ENCODE data around the gene MTG1.

The MTG1 gene

DNA sequence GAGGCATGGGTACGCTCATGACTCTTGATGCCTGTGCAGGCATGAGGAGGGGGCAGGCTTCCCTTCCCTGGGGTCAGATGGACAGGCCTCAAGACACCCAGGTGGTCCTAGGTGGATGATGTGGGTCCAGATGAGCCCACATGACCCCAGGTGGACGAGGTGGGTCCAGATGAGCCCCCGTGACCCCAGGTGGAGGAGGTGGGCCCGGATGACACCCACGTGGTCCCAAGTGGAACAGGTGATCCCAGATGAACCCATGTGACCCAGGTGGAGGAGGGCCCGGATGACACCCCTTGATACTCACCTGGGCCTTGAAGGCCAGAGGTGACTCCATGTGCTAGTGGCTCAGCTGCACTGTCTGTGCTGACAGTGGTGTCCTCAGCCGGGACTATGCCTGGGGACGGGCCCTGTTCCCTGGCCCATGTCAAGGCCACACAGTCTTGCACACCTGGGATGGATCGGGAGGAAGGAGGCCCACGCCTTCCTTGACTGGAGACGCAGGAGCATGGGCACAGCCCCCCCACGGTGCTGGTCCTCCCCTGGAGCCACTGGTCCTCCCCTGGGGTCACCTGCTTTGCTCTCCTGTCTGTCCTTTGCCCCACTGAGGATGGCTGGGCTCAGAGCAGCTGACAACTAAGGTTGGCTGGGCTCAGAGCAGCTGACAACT lies 43.5 kb upstream of the MTG1 start:
- no peak overlapping the region for H3K4me3 ChIP-seq (ENCODE audit: low read depth, low read length)
- TF ChIP-seq, protein P1, sequence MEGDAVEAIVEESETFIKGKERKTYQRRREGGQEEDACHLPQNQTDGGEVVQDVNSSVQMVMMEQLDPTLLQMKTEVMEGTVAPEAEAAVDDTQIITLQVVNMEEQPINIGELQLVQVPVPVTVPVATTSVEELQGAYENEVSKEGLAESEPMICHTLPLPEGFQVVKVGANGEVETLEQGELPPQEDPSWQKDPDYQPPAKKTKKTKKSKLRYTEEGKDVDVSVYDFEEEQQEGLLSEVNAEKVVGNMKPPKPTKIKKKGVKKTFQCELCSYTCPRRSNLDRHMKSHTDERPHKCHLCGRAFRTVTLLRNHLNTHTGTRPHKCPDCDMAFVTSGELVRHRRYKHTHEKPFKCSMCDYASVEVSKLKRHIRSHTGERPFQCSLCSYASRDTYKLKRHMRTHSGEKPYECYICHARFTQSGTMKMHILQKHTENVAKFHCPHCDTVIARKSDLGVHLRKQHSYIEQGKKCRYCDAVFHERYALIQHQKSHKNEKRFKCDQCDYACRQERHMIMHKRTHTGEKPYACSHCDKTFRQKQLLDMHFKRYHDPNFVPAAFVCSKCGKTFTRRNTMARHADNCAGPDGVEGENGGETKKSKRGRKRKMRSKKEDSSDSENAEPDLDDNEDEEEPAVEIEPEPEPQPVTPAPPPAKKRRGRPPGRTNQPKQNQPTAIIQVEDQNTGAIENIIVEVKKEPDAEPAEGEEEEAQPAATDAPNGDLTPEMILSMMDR (IDR thresholded peaks at IDR 0.05; ENCODE audit: low read depth, low read length, missing control alignments), result no peak
- no peak for DNase-seq (ENCODE audit: low read depth)

DNA sequence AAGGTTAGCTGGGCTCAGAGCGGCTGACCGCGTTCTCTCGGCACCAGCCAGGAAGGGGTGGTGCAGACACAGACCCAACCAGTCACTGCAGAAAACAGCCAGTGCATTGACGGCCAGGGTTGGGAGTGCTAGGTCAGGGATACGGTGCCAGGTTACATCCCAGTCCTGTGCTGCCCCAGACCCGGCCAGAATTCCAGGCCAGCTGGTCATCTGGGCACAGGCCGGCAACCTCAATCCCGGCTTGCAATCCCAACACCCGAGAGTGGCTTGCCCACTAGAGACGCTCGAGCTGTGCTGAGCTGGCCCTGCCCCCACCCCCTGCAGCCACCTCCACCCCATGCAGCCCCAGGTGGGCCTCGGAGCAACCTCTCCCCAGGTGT lies 43.0 kb upstream of the MTG1 start:
- TF ChIP-seq, protein P1 (IDR thresholded peaks at IDR 0.05; ENCODE audit: low read depth, low read length, missing control alignments), result no peak
- DNase-seq (ENCODE audit: low read depth), result no peak
- no peak overlapping the region for H3K4me3 ChIP-seq (ENCODE audit: low read depth, low read length)

DNA sequence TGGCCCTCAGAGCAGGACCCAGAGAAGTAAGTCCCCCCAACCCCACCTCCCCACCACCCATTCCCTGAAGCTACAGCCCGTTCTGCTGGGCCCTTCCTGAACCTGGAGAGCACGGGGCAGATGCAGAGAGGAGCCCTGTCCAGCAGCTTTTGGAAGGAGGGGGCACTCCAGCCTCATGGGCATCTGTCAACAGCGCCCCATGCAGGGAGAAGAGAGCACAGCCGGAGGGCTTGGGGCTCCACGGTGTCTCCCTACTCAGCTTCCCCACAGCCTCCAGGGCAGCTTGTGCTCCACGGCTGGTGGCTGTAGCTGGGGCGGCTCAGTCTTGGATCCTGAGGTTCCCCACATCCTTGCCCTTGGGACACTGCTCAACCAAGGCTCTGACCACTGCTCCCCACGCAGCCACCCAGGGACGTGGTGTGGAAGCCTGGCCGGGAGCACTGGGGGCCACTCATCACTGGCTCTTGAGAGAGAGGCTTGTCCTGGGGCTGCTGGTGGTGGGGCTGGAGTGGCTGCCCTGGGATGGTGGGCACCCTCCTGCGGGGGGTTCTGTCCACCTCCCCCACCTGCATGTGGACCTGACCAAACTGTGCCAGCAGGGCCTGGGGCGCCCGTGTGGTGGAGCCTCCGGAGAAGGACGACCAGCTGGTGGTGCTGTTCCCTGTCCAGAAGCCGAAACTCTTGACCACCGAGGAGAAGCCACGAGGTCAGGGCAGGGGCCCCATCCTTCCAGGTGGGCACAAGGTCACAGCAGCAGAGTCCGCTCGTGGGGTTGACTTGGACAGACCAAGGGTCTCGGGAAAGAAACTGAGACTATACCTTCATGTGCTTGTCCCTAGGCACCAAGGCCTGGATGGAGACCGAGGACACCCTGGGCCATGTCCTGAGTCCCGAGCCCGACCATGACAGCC lies 42.3 kb upstream of the MTG1 start:
- DNase-seq (ENCODE audit: low read depth), result no peak
- TF ChIP-seq, protein P1 (IDR thresholded peaks at IDR 0.05; ENCODE audit: low read depth, low read length, missing control alignments), result no peak

DNA sequence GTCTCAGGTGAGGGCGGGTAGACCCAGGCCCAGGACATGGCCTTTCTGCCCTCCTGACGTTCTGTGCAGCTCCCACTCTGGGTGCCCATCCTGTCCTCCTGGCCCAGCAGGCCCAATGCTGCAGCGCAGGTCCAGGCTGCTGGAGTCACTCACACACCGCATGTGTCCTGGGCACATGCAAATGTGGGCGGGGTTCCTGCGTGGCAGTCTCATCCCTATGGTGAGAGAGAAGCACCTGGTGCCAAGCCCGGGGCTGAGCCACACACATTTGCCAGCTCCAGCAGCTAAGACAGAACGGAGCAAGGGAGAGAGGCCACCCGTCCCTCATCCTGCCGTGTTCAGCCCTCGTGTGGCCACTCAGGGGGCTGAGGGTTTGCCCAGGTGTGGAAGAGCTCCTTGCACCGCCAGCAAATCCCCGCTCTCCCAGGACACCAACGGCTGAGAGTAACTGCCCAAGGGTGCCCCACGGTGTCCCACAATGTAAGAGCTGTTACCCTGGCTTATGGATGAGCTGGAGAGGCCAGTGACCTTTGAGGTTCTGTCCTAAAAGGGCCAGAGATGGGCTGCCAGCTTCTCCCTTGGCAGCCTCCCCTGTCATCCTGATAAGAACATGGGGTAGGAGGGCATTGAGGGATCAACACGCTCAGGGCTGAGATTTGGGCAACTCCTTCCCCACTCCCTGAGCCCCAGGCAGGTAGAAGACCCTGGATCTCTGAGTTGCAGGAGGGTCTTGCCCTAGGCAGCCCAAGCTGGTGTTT lies 40.6 kb upstream of the MTG1 start:
- no peak overlapping the region for H3K4me3 ChIP-seq (ENCODE audit: low read depth, low read length)
- TF ChIP-seq, protein P1 (IDR thresholded peaks at IDR 0.05; ENCODE audit: low read depth, low read length, missing control alignments), result no peak
- no peak for DNase-seq (ENCODE audit: low read depth)

More for the DNA sequence above, 42.3 kb upstream of the MTG1 start:
- no peak overlapping the region for H3K4me3 ChIP-seq (ENCODE audit: low read depth, low read length)

DNA sequence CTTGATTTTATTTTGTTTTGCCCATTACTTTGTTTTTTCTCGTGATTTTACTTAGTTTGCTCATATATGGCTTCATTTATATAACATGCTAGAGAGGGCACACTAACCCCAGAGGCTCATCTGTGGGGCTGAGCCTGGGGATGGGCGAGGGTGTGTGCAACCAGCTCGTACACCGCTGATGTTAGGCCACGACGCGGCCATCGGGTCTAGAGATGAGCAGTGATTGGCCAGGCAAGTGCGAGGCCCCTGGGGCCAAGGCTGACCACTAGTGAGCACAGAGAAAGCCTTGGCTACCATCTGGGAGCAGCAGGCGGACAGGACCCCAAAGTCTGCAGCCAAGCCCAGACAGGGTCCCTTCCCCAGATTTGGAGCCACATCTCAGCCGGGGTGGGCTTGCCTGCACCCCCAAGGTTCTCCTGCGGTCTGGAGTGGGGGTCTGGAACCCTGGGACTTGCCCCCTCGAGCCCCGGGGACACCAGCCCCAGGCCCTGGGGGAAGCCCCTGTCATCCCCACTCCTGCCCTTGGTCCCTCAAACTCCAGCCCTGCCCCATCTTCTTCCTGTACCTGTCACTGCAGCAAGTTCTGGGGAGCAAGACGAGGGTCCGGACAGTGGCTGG lies 39.9 kb upstream of the MTG1 start:
- DNase-seq (ENCODE audit: low read depth), result no peak
- TF ChIP-seq, protein P1 (IDR thresholded peaks at IDR 0.05; ENCODE audit: low read depth, low read length, missing control alignments), result no peak
- no peak overlapping the region for H3K4me3 ChIP-seq (ENCODE audit: low read depth, low read length)

DNA sequence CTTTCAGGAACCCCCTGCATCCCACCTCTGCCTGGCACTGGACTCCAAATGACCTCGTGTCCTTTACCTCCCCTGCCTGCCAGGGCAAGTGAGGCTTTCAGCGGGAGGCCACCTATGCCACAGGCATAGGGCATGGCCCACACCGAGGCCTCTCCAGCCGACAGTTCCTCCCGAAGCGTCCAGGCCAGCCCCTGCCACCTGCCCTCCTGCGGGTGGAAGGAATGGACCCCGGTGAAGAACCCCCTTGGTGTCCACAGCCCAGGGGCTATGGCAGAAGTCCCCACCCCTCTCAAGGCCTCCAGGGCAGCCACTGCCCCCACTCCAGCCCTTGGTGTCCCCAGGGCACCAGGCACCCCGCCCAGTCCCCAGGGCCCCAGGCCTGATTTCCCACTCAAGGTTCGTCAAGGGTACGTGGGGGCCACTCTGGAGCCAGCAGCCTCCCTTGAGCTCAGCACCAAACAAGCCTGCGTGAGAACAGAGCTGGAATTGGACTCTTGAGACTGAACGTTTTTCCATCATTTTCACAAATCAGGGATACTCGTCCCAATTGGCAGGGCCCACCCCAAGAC lies 39.2 kb upstream of the MTG1 start:
- TF ChIP-seq, protein P1 (IDR thresholded peaks at IDR 0.05; ENCODE audit: low read depth, low read length, missing control alignments), result no peak
- no peak for DNase-seq (ENCODE audit: low read depth)
- no peak overlapping the region for H3K4me3 ChIP-seq (ENCODE audit: low read depth, low read length)

Data from GM12864 (cell line).